PC-9 (cell line): ENCODE measurements around the gene TEX38. TPM values are rescaled to one million over a fixed set of nuclear protein-coding genes. Genes with fewer than 3 reads are reported as not detected.

Experiments used
- BruUV-seq: library from RNA; stranded (reverse); fragments of 400-500 nt; replicated peaks from 2 replicates; lab custom pipeline; 2021; lab: Mats Ljungman, UMichigan
- CTCF ChIA-PET: fragments of 300-600 bp; sonication (Branson Sonifier 250); formaldehyde crosslinking; loops from one replicate; lab custom pipeline; 2022; ENCODE audit warnings: antibody characterized with exemption; lab: Charles Lee
- POLR2A ChIA-PET: fragments of 300-600 bp; sonication (Branson Sonifier 250); formaldehyde crosslinking; loops from one replicate; lab custom pipeline; 2022; ENCODE audit warnings: antibody characterized with exemption; ENCODE audit not compliant: unreplicated experiment; lab: Charles Lee
- DNase-seq, 2 experiments: peaks; one replicate each; pipeline versions ENCODE4 v3.0.0 to v3.0.0-alpha.2; 2015 to 2022; ENCODE audit warnings: mixed read lengths in 1 of 2
- H2AFZ ChIP-seq: fragments of 200-600 bp; sonication (generic); 2 replicates; pipeline ENCODE4 v1.8.1; 2017; ENCODE audit warnings: antibody characterized with exemption
- H3F3A ChIP-seq: fragments of 200-600 bp; sonication (generic); 2 replicates; pipeline ENCODE4 v1.8.1; 2017; ENCODE audit warnings: antibody characterized with exemption, mild to moderate bottlenecking, low read depth; ENCODE audit not compliant: insufficient read depth
- H3K27ac ChIP-seq: fragments of 200-600 bp; sonication (generic); 2 replicates; pipeline ENCODE4 v1.6.1; 2016; ENCODE audit warnings: mixed run types
- H3K27me3 ChIP-seq: fragments of 200-600 bp; sonication (generic); 2 replicates; pipeline ENCODE4 v1.6.1; 2016; ENCODE audit warnings: low read depth, mixed run types; ENCODE audit not compliant: insufficient read depth
- H3K36me3 ChIP-seq: fragments of 200-600 bp; sonication (generic); 2 replicates; pipeline ENCODE4 v1.6.1; 2016; ENCODE audit warnings: low read depth, mixed run types
- H3K4me1 ChIP-seq: fragments of 200-600 bp; sonication (generic); replicated peaks from 2 replicates; pipeline ENCODE4 v1.6.1; 2016; ENCODE audit warnings: mixed run types; ENCODE audit not compliant: insufficient read depth
- H3K4me2 ChIP-seq: fragments of 200-600 bp; sonication (generic); 2 replicates; pipeline ENCODE4 v1.6.1; 2017; ENCODE audit warnings: mixed run types
- H3K4me3 ChIP-seq: fragments of 200-600 bp; sonication (generic); 2 replicates; pipeline ENCODE4 v1.6.1; 2016; ENCODE audit warnings: mixed run types
- H3K79me2 ChIP-seq: fragments of 200-600 bp; sonication (generic); 2 replicates; pipeline ENCODE4 v1.6.1; 2017; ENCODE audit warnings: low read depth, mixed run types
- H3K9me2 ChIP-seq: fragments of 200-600 bp; sonication (generic); 2 replicates; pipeline ENCODE4 v1.8.1; 2017; ENCODE audit warnings: mild to moderate bottlenecking; ENCODE audit not compliant: insufficient read depth
- H3K9me3 ChIP-seq: fragments of 200-600 bp; sonication (generic); 2 replicates; pipeline ENCODE4 v1.8.1; 2016; ENCODE audit warnings: low read depth; ENCODE audit not compliant: insufficient read depth
- H4K20me1 ChIP-seq: fragments of 200-600 bp; sonication (generic); 2 replicates; pipeline ENCODE4 v1.8.1; 2017; ENCODE audit not compliant: insufficient read depth
- EZH2 ChIP-seq: fragments of 200-600 bp; sonication (generic); IDR thresholded peaks from 2 replicates; pipeline ENCODE4 v1.8.0; 2017; ENCODE audit warnings: antibody characterized with exemption, low read depth
- intact Hi-C: fragments of 100-400 bp; cut with micrococcal nuclease; formaldehyde crosslinking; loops from one replicate; pipeline ENCODE4 v1.10.0; 2022; ENCODE audit not compliant: unreplicated experiment
- total RNA-seq: library from RNA; stranded (reverse); gene quantifications from 2 replicates; pipeline ENCODE4 v1.2.3, GENCODE V29; 2021
- TF ChIP-seq, protein P1 (sequence below): fragments of 200-600 bp; sonication (generic); conservative IDR thresholded peaks from 2 replicates; pipeline ENCODE4 v1.6.1; 2017; ENCODE audit warnings: mixed run types, antibody characterized with exemption, mild to moderate bottlenecking, moderate library complexity

TEX38 gene
- total RNA-seq, 1 experiment from 2014 or later, result not detected

DNA sequence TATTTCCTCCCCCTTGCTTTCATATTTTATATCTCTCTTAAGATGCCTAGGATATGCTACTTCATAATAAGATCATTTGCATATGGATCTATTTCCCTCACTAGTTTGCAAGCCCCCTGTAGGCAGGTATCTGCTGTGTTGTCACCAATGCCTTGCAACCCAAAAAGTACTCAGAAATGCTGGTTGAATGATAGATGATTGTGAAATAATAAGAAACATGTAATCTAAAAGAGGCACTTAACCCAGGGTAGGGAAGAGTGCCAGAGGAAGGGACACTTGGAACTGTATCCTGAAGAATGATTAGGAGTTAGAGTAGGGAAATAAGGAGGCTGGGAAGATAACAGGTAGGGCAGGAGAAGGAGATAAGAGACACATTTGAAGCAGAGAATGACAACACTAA is 15.8 kb upstream of the TEX38 start:
- intact Hi-C loops, result no loop called here
- no peak for TF ChIP-seq EZH2
- TF ChIP-seq, protein P1, sequence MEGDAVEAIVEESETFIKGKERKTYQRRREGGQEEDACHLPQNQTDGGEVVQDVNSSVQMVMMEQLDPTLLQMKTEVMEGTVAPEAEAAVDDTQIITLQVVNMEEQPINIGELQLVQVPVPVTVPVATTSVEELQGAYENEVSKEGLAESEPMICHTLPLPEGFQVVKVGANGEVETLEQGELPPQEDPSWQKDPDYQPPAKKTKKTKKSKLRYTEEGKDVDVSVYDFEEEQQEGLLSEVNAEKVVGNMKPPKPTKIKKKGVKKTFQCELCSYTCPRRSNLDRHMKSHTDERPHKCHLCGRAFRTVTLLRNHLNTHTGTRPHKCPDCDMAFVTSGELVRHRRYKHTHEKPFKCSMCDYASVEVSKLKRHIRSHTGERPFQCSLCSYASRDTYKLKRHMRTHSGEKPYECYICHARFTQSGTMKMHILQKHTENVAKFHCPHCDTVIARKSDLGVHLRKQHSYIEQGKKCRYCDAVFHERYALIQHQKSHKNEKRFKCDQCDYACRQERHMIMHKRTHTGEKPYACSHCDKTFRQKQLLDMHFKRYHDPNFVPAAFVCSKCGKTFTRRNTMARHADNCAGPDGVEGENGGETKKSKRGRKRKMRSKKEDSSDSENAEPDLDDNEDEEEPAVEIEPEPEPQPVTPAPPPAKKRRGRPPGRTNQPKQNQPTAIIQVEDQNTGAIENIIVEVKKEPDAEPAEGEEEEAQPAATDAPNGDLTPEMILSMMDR, result no peak
- no peaks in the 10 kb centered on the region for H3K9me3 ChIP-seq
- no peaks in the 10 kb centered on the region for H3K79me2 ChIP-seq
- H3K4me3 ChIP-seq, result no peak overlapping the region
- DNase-seq, result no peak
- no peak overlapping the region for H3K4me2 ChIP-seq
- ChIA-PET CTCF (no interaction called here), POLR2A (no interaction called here)
- peaks cover 14% of the 10 kb centered on the region; the same call in 1 of the 2 replicates for H3K36me3 ChIP-seq
- H2AFZ ChIP-seq, result no peak overlapping the region
- no TSS peak for BruUV-seq
- no peak overlapping the region for H3K27ac ChIP-seq
- H4K20me1 ChIP-seq, result no peaks in the 10 kb centered on the region
- no peaks in the 10 kb centered on the region for H3K27me3 ChIP-seq
- no peaks in the 10 kb centered on the region for H3K9me2 ChIP-seq
- 0 out of 2 replicates have a peak, but pooled peaks cover 4% of the 10 kb centered on the region for H3K4me1 ChIP-seq
- H3F3A ChIP-seq, result peaks cover 11% of the 10 kb centered on the region; the same call in 1 of the 2 replicates

DNA sequence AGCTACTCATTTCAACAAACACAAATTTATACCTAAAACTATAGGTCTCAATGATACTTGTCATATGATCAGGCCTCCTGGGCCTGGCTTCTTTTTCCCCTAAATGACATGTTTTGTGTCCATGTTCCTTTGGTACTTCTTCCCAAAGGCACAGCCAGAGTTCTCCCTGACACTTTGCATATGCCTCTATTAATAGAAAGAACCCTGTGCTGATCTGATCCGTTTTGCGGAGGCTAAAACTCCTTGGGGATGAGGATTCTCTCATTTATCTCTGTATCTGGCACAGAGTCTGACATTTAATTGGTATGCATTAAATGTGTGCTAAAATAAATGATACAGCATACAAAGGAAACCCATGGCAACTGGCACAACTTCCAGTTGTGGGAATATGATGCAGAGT is 15.0 kb upstream of the TEX38 start:
- TF ChIP-seq, protein P1, result no peak
- no peak for TF ChIP-seq EZH2
- Histone ChIP-seq H3K9me3 (no peaks in the 10 kb centered on the region), H3K27me3 (no peaks in the 10 kb centered on the region), H3K79me2 (no peaks in the 10 kb centered on the region), H3K4me2 (no peak overlapping the region), H2AFZ (no peak overlapping the region), H3K36me3 (peaks cover 14% of the 10 kb centered on the region; the same call in 1 of the 2 replicates), H3K9me2 (no peaks in the 10 kb centered on the region), H3K4me1 (0 out of 2 replicates have a peak, but pooled peaks cover 4% of the 10 kb centered on the region), H3K27ac (no peak overlapping the region), H3K4me3 (no peak overlapping the region), H3F3A (peaks cover 11% of the 10 kb centered on the region; the same call in 1 of the 2 replicates), H4K20me1 (no peaks in the 10 kb centered on the region)
- CTCF ChIA-PET, result no interaction called here
- DNase-seq, result no peak
- BruUV-seq, result no TSS peak
- intact Hi-C loops, result no loop called here
- POLR2A ChIA-PET, result no interaction called here

GRCh38 chr1:46657775-46658174 is 13.9 kb upstream of the TEX38 start:
- Histone ChIP-seq H3F3A (peaks cover 5% of the 10 kb centered on the region; the same call in 1 of the 2 replicates), H3K27ac (no peak overlapping the region), H3K9me3 (no peaks in the 10 kb centered on the region), H3K36me3 (peaks cover 14% of the 10 kb centered on the region; the same call in 1 of the 2 replicates), H2AFZ (no peak overlapping the region), H3K27me3 (no peaks in the 10 kb centered on the region), H3K4me1 (0 out of 2 replicates have a peak, but pooled peaks cover 4% of the 10 kb centered on the region), H3K9me2 (no peaks in the 10 kb centered on the region), H3K4me3 (no peak overlapping the region), H3K79me2 (no peaks in the 10 kb centered on the region), H3K4me2 (no peak overlapping the region), H4K20me1 (no peaks in the 10 kb centered on the region)
- CTCF ChIA-PET, result interaction anchor here (0.5 kb wide), 1 partner anchor 596 kb away, joined by 7 read pairs; no protein-coding TSS in a partner anchor
- intact Hi-C loops, result no loop called here
- no TSS peak for BruUV-seq
- DNase-seq, result no peak
- TF ChIP-seq, protein P1, result no peak
- no peak for TF ChIP-seq EZH2
- POLR2A ChIA-PET, result no interaction called here
